Pancreas (tissue), 10 donors: ENCODE measurements around the gene MORF4L2. TPM values are rescaled to one million over a fixed set of nuclear protein-coding genes. Genes with fewer than 3 reads are reported as not detected.
"Not testable (repeated sequence)": the region's sequence is repeated elsewhere in the genome, so short reads cannot be mapped to it uniquely, and the experiment has no call there.

Source experiments
- ATAC-seq, 4 donors: fragments of 200-7000 bp; cut with Tn5 transposase; one replicate each; pipeline versions ENCODE4 v1.8.0 to v1.9.1; 2020; ENCODE audit warnings: mild to moderate bottlenecking in 4 of 4, moderate library complexity in 4 of 4
- DNase-seq, 6 donors: peaks; one replicate each; pipeline ENCODE4 v3.0.0-alpha.2; 2020
- FAIRE-seq: peaks from 2 replicates; lab custom pipeline; 2012; peaks lifted over from hg19 to GRCh38; lab: Jason Lieb, UNC
- H3K27ac ChIP-seq, 4 donors: fragments of 200-600 bp; sonication (generic); 1 replicate in 3 of 4; 2 replicates in 1 of 4; pipeline versions ENCODE4 v1.5.0 to v1.8.0; 2020
- H3K27me3 ChIP-seq, 4 donors: fragments of 200-600 bp; one replicate each; pipeline ENCODE4 v1.8.0; 2021
- H3K36me3 ChIP-seq, 3 donors: fragments of 200-600 bp; sonication (generic) in 1 of 3; one replicate each; pipeline versions ENCODE4 v1.5.0 to v1.8.0; 2020 to 2021
- H3K4me1 ChIP-seq, 3 donors: fragments of 200-600 bp; one replicate each; pipeline ENCODE4 v1.8.0; 2021
- H3K4me3 ChIP-seq, 4 donors: fragments of 200-600 bp; sonication (generic) in 2 of 4; one replicate each; pipeline versions ENCODE4 v1.5.0 to v1.8.0; 2020 to 2021
- H3K9me3 ChIP-seq, 4 donors: fragments of 200-600 bp; one replicate each; pipeline ENCODE4 v1.8.0; 2021
- CTCF ChIP-seq, 4 donors: fragments of 200-600 bp; sonication (generic) in 3 of 4; IDR thresholded peaks; one replicate each; pipeline versions ENCODE4 v1.5.0 to v1.8.0; 2021; ENCODE audit warnings: antibody characterized with exemption in 4 of 4
- WGBS, 2 donors: extraction: QIAGEN DNeasy Blood & Tissue Kit; methylation state at CpG; one replicate each; pipeline ENCODE4 v1.1.7; 2013; 5-methylcytosine and 5-hydroxymethylcytosine counted together
- intact Hi-C, 3 donors: fragments of 100-400 bp; cut with DNase I; formaldehyde crosslinking; loops; one replicate each; pipeline versions ENCODE4 v1.11.1 to v1.14.2; 2022
- polyA plus RNA-seq, 2 donors: library from polyadenylated mRNA; stranded (reverse); fragments of 200-250 nt; gene quantifications; one replicate each; pipeline ENCODE4 v1.2.3, GENCODE V29; 2013
- total RNA-seq, 6 donors: library from RNA; stranded (reverse); fragmentation: NEBNext Ultra II Directional in 4 of 6; extraction: Animal tissue kit (Norgen Biotek cat#: 25700) in 4 of 6; gene quantifications; one replicate each; pipeline versions ENCODE4 v1.2.1 to v1.2.4, GENCODE V29; 2021 to 2023
- donor health status: healthy with polysubstance abuse.
- donor health status: DM: no; HTN: no; CAD: no; lungs with moderate emphysema.
- donor health status: DM: no; HTN: no; CAD: no.
- donor health status: control.
- donor health status: control.
- donor health status: Bipolar disorder and iron deficiency.
- donor health status: DM: yes; HTN: yes; CAD: no.
- donor health status: DM: no; HTN: no; CAD: no.
- donor health status: DM: no; HTN: no; CAD: no.
- donor health status: DM: yes; HTN: yes; CAD: no.

Gene MORF4L2
- total and polyA plus RNA-seq, 8 donors: 83.2 to 191 (median 125) TPM

- Histone ChIP-seq H3K9me3 (no peaks in the 10 kb centered on the region), H3K27me3 (peaks cover 0 to 4% (median 0%) of the 10 kb centered on the region in 4 donors), H3K36me3 (peaks cover 0 to 26% (median 0%) of the 10 kb centered on the region in 3 donors), H3K27ac (no peak overlapping the region), H3K4me1 (no peaks in the 10 kb centered on the region), H3K4me3 (no peak overlapping the region)
- FAIRE-seq: no peak
- TF ChIP-seq CTCF (IDR thresholded peaks at IDR 0.05): no peak
- no peak for DNase-seq
- 68 to 86% methylated on average over 8 of the region's 8 CpGs for WGBS, 2 donors
- intact Hi-C loops: no loop called here
- ATAC-seq: peak in 1 of 4 donors; percentile 39
These were observed 11.7 kb downstream of the MORF4L2 start for GRCh38 chrX:103674531-103675454.

- Histone ChIP-seq H3K27ac (no peak overlapping the region), H3K4me3 (no peak overlapping the region), H3K4me1 (no peaks in the 10 kb centered on the region), H3K36me3 (no peaks in the 10 kb centered on the region), H3K9me3 (no peaks in the 10 kb centered on the region), H3K27me3 (no peaks in the 10 kb centered on the region)
- TF ChIP-seq CTCF (IDR thresholded peaks at IDR 0.05): no peak
- no peak for ATAC-seq
- 63 to 81% methylated on average over 1 of the region's 1 CpG for WGBS, 2 donors
- intact Hi-C loops: no loop called here
- DNase-seq: no peak
- no peak for FAIRE-seq
These were observed 16.8 kb downstream of the MORF4L2 start for GRCh38 chrX:103669745-103670144.

- Histone ChIP-seq H3K36me3 (no peaks in the 10 kb centered on the region), H3K4me3 (no peak overlapping the region), H3K27ac (no peak overlapping the region), H3K9me3 (no peaks in the 10 kb centered on the region), H3K4me1 (no peaks in the 10 kb centered on the region), H3K27me3 (peaks cover 0 to 13% (median 0%) of the 10 kb centered on the region in 4 donors)
- no peak for TF ChIP-seq CTCF (IDR thresholded peaks at IDR 0.05)
- intact Hi-C loops: no loop called here
- no peak for ATAC-seq
- FAIRE-seq: no peak
- WGBS, 2 donors: 70 to 93% methylated on average over 3 of the region's 3 CpGs
- no peak for DNase-seq
These were observed 20.0 kb downstream of the MORF4L2 start for GRCh38 chrX:103666202-103667107.

- DNase-seq: peak in 4 of 6 donors; percentile 16 to 71 (median 54)
- 28 to 31% methylated on average over 23 of the region's 23 CpGs for WGBS, 2 donors
- no peak overlapping the region for H3K4me3 ChIP-seq
These were observed 22.3 kb downstream of the MORF4L2 start for GRCh38 chrX:103663981-103664762.

GRCh38 chrX:103659460-103659859 lies 27.0 kb downstream of the MORF4L2 start:
- ATAC-seq, intact Hi-C loops, H3K4me3 ChIP-seq, H3K9me3 ChIP-seq, H3K4me1 ChIP-seq, FAIRE-seq, H3K27ac ChIP-seq, H3K36me3 ChIP-seq, DNase-seq: not testable (repeated sequence)
- peaks cover 0 to 13% (median 0%) of the 10 kb centered on the region in 4 donors for H3K27me3 ChIP-seq
- 82 to 91% methylated on average over 2 of the region's 2 CpGs for WGBS, 2 donors

More at GRCh38 chrX:103663981-103664762, 22.3 kb downstream of the MORF4L2 start:
- Histone ChIP-seq H3K4me1 (no peaks in the 10 kb centered on the region), H3K36me3 (no peaks in the 10 kb centered on the region), H3K9me3 (no peaks in the 10 kb centered on the region), H3K27ac (no peak overlapping the region), H3K27me3 (peaks cover 0 to 13% (median 0%) of the 10 kb centered on the region in 4 donors)
- intact Hi-C loops: no loop called here
- no peak for TF ChIP-seq CTCF (IDR thresholded peaks at IDR 0.05)
- no peak for ATAC-seq
- FAIRE-seq: no peak
